GM20431 (cell line): ENCODE data around the gene ADGRG3.

ENCODE experiments used
- in situ Hi-C: fragments of 300-500 bp; cut with MseI, MboI; formaldehyde crosslinking; loops from one replicate; pipeline ENCODE4 v1.15.0; 2020; ENCODE audit warnings: low sequenced_read_pairs; ENCODE audit not compliant: unreplicated experiment

Gene ADGRG3

DNA sequence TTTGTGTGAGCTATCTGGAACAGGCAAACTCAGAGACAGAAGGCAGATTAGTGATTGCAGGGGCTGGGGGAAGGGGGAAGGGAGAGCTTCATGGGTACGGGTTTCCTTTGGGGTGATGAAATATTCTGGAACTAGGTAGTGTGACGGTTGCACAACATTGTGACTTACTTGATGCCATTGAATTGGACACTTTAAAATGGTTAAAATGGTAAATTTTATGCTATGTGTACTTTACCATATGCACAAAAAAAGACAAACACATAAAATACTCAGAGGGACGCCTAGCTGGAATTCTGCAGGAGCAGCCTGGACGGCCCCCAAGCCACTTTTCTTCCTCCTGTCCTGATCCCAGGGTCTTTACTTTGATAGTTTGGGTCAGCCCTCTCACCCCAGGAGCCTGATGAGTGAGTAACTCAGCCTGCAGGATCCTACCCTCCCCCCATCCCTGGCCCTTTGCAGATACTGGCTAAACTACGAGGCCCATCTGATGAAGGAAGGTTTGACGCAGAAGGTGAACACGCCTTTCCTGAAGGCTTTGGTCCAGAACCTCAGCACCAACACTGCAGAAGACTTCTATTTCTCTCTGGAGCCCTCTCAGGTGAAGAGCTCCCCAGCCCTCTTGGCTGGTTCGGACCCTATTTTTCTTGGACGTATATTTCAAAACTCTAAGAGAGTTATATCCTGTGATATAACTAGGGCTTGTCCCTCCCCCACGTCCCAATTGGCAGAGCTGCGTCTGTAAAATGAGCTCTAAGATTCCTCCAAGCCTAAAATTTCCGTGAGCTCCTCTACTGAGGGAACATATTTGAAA is 7.8 kb downstream of the ADGRG3 start:
- in situ Hi-C loops = no loop called here

DNA sequence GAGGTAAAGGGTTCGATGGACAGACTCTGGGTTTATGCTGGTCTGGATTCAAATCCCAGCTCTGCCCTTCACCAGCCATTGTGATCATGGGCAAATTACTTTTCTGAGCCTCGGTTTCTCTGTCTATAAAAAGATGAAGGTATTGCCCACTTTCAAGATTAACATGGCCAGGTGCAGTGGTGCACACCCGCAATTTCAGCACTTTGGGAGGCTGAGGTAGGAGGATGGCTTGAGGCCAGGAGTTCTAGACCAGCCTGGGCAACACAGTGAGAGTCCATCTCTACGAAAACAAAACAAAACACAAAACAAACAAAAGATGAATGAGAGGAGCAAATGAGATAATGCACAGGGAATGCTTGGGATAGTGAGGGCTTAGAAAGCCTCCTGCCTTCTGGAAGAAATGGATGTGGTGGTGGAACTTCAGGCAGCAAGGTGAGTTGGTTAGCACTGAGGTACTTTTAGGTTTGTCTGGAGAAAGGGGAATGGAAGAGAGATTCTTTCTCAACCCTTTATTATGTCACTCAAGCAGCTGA is 8.5 kb downstream of the ADGRG3 start:
- in situ Hi-C loops = no loop called here

DNA sequence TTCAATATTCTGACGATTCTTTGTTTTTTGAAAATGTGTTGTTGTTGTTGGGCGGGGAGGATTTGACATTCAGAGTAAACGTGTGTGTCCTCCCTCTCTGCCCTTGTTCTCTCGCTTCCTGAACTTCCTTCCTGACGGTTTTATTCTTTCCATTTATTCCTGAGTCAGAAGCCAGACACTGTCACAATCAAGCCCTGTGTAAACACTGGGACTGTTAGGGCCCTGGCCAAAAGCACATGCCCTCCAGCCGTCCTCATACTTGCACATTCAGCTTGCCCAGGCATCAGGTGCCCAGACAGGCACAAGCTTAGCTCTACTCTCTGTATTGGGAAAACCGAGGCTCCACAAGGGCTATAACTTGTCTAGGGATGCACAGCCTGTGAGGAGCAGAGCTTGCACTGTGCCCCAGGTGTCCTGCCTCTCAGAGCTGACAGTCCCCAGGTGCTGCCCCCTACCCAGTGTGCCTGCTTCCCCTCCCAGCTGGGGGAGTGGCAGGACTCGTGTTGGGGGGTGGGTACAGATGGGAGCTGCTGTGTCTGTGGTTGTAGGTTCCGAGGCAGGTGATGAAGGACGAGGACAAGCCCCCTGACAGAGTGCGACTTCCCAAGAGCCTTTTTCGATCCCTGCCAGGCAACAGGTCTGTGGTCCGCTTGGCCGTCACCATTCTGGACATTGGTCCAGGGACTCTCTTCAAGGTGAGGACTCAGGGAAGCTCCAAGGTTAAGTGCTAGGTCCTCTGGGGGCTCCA is 9.7 kb downstream of the ADGRG3 start:
- in situ Hi-C loops = no loop called here

DNA sequence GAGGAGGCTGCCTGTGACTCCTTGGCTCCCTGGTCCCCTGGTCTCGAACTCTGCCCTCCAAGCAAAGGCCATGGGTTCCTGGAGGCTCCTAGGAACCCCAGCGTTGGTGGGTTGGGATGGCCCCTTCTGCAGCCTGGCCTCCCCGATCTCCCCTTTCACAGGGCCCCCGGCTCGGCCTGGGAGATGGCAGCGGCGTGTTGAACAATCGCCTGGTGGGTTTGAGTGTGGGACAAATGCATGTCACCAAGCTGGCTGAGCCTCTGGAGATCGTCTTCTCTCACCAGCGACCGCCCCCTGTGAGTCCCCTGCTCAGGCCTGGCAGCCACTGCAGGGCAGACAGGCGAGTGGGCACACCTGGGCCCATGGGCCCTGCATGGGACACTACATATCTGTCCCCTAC is 10.9 kb downstream of the ADGRG3 start:
- in situ Hi-C loops = no loop called here

DNA sequence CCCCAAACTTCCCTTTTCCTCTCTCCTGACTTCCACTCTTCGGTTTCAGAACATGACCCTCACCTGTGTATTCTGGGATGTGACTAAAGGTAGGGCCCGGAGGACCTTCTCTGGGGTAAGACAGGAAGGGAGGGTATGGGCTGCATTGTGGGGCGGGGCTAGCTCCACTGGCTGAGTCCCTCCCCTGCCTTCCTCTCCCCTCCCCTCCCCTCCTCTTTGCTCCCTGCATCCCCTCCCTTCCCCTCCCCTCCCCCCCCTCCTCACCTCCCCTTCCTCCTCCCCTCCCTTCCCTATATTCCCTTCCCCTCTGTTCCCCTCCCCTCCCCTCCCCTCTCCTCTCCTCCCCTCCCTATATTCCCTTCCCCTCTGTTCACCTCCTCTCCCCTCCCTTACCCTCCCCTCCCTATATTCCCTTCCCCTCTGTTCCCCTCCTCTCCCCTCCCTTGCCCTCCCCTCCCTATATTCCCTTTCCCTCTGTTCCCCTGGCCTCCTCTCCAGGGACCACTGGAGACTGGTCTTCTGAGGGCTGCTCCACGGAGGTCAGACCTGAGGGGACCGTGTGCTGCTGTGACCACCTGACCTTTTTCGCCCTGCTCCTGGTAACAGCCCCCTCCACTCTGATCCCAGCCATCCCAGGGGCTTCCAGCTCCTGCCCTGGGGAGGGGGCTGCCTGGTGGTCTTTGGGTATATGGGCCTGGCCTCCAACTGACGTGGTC is 11.8 kb downstream of the ADGRG3 start:
- in situ Hi-C loops = no loop called here

DNA sequence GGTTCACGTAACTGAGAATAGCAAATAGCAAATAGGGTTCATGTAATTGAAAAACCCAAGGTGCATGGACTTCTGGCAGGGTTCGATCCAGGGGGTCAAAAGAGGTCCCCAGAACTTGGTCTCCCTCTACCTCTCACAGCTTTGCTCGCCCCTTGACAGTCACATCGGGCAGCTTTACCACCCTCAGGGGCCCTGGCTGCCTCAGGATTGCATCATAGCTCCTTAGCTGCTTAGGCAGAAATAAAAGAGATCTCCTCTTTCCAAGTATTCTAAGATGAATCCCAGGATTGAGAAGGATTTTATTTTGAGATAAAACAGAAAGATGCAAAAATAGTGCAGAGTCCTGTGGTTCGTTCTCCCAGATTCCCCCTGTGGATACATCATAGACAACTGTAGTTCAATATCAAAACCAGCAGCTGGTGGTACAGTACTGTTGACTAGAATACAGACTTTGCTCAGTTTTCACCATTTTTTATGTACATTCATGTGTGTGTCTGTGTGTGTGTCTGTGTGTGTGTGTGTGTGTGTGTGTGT is 12.8 kb downstream of the ADGRG3 start:
- in situ Hi-C loops = no loop called here

DNA sequence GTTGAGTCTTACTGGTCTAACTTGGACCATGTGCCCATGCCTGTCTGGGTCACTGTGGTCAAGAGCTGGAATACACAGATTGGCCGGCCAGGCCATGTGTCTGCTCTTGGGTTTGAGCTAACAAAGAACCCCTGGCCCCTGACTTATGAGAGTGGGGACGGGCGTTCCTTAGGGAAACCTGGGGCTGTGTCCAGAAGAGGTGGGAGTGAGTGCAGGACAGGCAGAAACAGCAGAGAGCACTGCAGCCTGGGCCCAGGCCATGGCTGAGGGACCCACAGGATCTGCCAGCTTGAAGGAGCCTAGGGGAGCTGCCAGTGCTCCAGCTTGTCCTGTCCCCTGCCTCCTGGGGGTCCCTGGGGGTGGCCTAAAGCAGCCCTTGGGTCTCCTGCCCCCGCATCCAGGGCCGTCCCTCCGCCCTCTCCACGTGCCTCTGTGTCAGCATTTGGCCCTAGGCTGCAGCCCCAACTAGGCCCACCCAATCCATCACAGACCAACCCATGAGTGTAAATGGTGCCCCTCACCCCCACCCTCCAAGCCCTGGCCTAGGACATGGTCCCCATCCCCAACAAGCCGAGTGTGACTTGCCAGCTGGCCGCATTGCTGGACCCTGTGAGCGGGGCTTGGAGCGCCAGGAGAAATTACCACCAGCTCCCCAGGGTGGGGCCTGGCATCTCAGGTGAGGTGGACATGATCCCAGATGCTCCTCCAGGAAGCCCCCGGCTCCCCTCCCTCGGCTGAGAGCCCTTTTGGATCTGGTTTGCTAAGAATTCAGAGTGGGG is 14.0 kb downstream of the ADGRG3 start:
- in situ Hi-C loops = no loop called here

DNA sequence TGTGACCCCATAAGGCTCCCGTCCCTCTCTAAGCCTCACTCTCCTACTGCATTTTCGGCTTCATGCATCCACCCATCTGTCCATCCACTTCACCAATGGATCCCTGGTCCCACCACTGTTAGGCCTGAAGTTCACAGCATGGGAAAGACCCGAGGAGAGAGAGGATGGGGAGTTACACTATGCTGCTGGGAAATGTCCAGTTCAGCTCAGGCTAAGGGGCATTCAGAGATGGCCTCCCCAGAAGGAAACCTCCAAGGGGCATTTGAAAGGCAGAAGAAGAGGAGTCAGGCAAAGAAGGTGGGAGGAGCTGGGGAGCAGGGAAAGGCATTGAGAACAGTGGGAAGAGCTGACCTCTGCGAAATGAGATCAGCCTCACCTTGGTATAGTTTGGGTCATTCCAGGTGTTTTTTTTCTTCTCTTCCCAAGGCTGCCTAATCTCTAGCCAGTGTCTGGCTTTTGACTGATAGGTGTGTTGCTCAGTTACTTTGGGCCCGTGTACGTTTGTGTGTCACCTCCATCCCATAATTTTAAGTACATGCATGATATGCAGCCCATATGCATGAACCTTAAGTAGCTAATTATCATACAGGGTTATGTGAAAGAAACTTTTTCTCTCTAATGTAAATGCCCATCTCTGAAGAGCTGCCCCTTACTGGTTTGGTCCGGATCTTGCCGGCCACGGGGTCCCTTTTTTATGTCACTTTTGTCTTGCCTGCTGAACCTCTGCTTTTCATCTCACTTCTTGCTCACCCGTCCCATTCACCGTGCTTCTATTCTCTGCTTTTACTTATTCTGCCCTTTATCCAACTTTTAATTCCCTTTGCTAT is 14.9 kb downstream of the ADGRG3 start:
- in situ Hi-C loops = no loop called here

DNA sequence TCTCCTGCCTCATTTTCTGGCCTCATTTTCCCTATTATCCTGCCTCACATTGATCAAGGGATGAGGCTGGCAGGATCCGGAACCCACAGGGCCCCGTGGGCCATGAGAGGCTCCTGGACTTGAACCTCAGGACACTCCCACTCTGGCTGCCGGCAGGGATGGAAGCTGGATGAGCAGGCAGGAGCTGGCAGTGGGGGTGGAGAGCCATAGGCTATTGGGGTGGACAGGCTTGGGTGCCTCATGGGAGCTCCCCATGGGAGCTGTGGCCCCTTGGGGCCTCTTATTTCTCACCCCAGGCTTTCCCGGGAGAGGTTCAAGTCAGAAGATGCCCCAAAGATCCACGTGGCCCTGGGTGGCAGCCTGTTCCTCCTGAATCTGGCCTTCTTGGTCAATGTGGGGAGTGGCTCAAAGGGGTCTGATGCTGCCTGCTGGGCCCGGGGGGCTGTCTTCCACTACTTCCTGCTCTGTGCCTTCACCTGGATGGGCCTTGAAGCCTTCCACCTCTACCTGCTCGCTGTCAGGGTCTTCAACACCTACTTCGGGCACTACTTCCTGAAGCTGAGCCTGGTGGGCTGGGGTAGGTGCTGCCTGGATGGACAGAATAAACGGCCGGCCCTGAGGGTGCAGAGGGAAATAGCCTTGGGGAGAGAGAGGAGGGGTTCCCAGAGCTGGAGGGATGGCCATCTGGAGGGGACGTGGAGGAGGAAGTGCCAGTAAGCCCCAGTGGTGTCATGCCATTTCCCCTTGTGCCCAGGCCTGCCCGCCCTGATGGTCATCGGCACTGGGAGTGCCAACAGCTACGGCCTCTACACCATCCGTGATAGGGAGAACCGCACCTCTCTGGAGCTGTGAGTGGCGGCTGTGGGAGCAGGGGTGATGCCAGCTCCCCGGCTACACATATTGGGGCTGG is 15.8 kb downstream of the ADGRG3 start:
- in situ Hi-C loops = no loop called here

DNA sequence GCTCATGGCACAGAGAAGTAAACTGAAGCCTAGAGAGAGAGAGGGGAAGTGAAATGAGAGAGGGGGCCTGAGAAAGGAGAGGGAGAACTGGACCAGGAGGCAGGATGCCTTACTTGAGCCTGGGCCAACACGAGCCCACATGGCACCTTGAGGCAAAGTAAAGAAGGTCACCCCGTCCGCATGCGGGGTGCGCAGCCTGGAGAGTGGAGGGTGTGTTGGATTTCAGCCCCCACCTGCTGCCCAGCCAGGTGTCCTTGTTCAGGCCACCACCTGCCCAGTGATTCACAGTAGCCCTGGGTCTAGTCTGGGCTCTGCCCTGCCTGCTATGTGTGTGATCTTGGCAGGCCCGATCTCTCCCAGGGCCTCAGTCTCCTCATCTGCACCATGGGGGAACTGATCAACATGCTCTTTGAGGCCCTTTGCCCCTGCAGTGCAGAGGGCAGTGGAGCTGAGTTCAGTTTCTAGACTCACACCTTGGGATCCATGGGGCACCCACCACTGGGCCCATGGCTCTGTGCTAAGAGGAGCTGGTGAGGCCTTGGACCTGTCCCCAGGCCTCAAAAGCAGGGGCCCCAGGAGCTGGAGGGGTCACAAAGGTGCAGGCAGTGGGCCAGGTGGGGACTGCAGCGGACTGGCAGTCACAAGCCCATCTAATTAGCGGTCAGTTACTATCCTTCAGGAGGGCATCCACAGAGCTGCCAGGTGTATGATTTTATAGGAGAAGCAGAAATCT is 16.7 kb downstream of the ADGRG3 start:
- in situ Hi-C loops = no loop called here

DNA sequence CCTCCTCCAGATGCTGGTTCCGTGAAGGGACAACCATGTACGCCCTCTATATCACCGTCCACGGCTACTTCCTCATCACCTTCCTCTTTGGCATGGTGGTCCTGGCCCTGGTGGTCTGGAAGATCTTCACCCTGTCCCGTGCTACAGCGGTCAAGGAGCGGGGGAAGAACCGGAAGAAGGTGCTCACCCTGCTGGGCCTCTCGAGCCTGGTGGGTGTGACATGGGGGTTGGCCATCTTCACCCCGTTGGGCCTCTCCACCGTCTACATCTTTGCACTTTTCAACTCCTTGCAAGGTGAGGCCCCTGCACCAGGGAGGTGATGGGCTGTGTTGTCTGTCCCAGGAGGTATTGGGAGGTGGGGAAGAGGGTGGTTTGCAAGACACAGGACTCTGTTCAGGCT is 17.5 kb downstream of the ADGRG3 start:
- in situ Hi-C loops = no loop called here

DNA sequence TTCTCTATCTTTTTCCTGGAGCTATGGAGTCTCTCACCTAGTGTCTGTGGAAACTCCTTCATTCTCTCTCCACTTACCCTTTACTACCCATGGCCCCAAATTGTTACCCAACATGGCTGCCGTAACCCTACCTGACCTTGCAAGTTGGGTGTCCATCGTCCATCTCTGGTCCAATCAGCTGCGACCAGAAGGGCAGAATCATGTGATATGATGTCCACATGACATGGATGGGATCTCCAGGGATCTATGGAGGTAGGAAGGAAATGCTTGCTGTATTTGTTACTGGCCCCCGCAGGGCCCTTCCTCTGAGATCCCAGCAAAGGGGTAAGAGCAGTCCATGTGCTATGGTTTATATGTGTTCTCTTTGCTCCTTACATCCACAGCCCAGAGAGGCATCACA is 18.5 kb downstream of the ADGRG3 start:
- in situ Hi-C loops = no loop called here

DNA sequence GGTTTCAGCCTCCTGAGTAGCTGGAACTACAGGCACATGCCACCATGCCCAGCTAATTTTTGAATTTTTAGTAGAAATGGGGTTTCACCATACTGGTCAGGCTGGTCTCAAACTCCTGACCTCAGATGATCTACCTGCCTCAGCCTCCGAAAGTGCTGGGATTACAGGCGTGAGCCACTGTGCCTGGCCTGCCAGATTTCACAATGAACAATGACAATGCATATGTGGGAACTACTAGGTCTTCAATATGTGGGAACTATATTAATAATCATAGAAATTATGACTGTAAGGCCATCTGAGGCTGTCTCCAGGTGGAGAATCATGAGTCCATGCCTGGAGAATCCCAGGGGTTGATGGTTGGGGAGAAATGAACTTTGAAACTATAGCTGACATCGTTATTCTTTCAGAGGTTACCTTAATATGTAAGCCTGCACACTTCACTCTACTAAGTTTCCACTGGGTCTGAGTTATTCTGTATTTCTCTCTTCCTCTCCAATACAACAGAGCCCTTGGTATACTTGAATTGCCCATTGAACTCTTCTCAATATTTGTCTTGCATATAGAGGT is 19.3 kb downstream of the ADGRG3 start:
- in situ Hi-C loops = no loop called here

DNA sequence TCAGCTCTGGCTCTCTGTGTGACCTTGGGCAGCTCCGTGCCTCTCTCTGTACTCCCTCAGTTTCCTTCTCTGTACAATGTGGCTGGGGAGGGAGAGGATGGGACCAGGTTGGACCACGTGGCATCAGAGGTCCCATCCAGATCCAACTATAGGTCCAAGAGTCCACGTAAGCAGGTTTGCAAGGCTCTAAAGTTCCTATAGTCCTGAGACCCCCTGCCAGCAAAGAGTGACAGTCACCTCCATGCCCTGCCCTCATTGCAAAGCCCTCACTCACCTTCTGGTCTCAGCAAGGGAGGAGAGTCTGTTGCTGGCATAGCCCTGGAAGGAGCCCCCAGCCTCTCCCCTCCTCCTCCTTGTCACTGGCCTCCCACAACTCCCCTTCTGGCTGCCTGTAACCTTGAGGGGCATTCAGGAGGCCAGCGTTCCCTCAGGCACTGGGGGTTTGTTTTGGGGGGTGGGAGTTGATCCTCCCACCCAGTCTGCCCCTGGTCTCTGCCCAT is 20.4 kb downstream of the ADGRG3 start:
- in situ Hi-C loops = no loop called here

DNA sequence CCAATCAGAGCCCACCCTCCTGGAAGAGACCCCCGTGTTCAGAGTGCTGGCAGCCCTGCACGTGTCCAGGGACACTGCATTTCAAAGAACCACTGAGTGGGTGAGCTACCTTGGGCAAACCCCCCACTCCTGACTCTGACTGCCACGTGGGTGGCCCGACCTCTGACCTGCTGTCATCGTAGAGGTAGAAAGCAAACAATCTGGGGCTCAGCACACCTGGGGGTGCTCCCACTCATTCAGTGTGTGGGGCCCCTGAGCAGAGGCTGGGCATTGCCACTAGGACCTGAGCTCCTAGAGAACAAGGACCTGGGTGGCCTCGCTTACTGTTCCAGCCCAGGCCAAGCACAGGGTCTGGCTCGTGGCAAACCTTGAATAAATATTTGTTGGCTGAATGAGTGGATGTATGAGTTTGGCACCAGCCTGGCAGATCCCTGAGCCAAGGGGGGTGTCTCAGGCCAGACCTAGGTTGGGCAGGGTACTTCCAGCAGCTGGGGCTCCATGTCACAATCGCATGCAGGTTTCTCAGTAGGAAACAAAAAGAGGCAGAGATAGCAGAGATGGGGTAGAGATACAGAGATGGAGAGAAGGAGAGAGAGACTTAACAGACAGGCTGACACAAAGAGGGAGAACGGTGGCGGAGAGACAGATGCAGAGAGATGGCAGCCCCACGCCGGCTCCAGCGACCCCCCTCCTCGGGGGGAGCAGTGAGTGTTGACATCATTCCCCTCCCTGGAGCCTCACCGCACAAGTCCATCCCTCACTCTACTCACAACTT is 21.1 kb downstream of the ADGRG3 start:
- in situ Hi-C loops = no loop called here
